Epithelial cell of proximal tubule (primary cell): ENCODE measurements around the gene CTNNBL1. TPM values are rescaled to one million over a fixed set of nuclear protein-coding genes. Genes with fewer than 3 reads are reported as not detected.

Source experiments
- DNase-seq: peaks from one replicate; pipeline ENCODE4 v3.0.0-alpha.2; 2011; ENCODE audit warnings: low read depth
- H3K4me3 ChIP-seq: 2 replicates; pipeline ENCODE4 v1.5.1; 2011; ENCODE audit warnings: low read depth, mild to moderate bottlenecking, low read length
- total RNA-seq: library from RNA; depleted of rRNA; stranded (reverse); fragments of >200 nt; gene quantifications from 2 replicates; pipeline ENCODE4 v1.2.3, GENCODE V29; 2015
- TF ChIP-seq, protein P1 (sequence below): conservative IDR thresholded peaks from 2 replicates; pipeline ENCODE4 v1.5.1; 2012; ENCODE audit warnings: low read depth, mild to moderate bottlenecking, low read length

Gene CTNNBL1
- total RNA-seq, 1 donor from 2014 or later, result 25.6 TPM

DNA sequence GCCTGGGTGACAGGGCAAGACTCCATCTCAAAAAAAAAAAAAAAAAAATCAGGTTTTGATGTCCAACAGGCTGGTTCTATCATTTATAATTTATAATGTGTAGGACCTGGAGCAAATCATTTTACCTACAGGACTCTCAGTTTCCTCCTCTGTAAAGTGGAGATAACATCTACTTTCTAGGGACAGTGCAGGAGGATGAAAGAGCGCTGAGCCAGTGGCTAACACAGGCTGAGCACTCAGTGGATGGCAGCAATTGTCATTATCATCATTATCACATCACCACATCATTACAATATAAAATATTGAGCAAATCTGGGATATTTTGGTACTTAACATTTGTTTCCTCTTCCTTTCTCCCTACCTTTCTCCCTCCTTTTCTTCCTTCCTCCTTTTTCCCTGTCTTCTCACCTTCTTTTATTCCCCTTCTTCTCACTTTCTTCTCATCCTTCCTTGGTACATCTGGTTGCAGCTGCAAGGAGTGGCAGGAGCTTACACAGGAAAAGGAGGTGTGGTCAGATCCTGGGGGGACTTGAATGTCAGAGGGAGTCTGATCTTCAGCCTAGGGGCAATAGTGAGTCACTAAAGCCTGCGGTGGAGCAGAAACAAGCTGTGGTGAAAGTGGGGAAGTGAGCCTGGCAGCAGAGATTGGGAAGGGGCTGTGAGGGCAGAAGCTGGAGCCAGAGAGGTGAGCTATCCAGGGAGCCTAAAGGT is 24.6 kb upstream of the CTNNBL1 start:
- H3K4me3 ChIP-seq, result no peak overlapping the region
- TF ChIP-seq, protein P1, sequence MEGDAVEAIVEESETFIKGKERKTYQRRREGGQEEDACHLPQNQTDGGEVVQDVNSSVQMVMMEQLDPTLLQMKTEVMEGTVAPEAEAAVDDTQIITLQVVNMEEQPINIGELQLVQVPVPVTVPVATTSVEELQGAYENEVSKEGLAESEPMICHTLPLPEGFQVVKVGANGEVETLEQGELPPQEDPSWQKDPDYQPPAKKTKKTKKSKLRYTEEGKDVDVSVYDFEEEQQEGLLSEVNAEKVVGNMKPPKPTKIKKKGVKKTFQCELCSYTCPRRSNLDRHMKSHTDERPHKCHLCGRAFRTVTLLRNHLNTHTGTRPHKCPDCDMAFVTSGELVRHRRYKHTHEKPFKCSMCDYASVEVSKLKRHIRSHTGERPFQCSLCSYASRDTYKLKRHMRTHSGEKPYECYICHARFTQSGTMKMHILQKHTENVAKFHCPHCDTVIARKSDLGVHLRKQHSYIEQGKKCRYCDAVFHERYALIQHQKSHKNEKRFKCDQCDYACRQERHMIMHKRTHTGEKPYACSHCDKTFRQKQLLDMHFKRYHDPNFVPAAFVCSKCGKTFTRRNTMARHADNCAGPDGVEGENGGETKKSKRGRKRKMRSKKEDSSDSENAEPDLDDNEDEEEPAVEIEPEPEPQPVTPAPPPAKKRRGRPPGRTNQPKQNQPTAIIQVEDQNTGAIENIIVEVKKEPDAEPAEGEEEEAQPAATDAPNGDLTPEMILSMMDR, result no peak
- DNase-seq, result no peak

- TF ChIP-seq, protein P1, result no peak
- DNase-seq, result no peak
- no peak overlapping the region for H3K4me3 ChIP-seq
These were observed 24.0 kb upstream of the CTNNBL1 start for GRCh38 chr20:37669773-37670236.

GRCh38 chr20:37670351-37670791 is 23.5 kb upstream of the CTNNBL1 start:
- TF ChIP-seq, protein P1, result no peak
- H3K4me3 ChIP-seq, result no peak overlapping the region

DNA sequence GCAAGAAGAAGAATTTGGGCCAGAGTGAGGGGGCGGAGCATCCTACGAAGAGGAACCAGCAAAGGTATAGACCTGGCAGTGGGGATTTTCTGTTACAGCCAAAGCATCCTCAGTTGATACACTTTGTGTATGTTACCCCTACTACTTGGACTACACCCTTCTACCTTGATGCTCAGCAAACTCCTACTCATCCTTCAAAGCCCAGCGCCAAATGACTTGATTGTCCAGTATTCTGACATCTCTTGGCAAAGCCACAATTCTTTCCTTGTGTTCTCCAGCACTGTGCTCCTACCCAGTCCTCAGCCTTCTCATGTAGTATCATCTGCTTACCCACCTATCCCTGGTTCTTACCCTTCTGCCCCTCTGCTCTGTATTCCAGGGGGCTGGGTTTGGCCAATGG is 21.7 kb upstream of the CTNNBL1 start:
- no peak for DNase-seq
- H3K4me3 ChIP-seq, result no peak overlapping the region
- TF ChIP-seq, protein P1, result no peak

More at GRCh38 chr20:37670351-37670791, 23.5 kb upstream of the CTNNBL1 start:
- DNase-seq, result no peak

GRCh38 chr20:37673444-37673843 is 20.4 kb upstream of the CTNNBL1 start:
- no peak overlapping the region for H3K4me3 ChIP-seq
- DNase-seq, result no peak
- TF ChIP-seq, protein P1, result no peak

DNA sequence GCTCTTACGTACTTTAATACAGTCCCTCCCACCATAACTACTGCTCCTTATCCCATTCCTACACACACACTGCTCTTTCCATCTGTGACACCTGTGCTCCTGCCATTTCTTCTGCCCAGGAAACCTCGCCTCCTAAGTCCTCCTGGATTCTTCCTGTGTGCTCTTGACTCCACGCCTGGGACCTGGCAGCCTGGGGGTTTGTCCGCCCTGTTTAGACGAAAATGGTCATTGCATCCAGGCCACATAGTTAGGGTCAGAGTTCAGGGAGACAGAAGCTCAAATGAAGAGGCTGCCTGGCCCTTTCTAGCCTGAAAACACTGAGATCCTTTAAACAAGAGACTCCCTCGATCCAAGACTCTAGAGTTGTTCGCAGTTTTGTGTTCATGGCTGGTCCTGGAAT is 17.4 kb upstream of the CTNNBL1 start:
- DNase-seq, result no peak
- TF ChIP-seq, protein P1, result no peak
- H3K4me3 ChIP-seq, result no peak overlapping the region
